ENCODE results near the gene ERO1B. TPM values are rescaled to one million over a fixed set of nuclear protein-coding genes. Genes with fewer than 3 reads are reported as not detected.

The ERO1B gene
- total RNA-seq, 2 experiments from 2014 or later: 15.2 to 16.5 TPM

DNA sequence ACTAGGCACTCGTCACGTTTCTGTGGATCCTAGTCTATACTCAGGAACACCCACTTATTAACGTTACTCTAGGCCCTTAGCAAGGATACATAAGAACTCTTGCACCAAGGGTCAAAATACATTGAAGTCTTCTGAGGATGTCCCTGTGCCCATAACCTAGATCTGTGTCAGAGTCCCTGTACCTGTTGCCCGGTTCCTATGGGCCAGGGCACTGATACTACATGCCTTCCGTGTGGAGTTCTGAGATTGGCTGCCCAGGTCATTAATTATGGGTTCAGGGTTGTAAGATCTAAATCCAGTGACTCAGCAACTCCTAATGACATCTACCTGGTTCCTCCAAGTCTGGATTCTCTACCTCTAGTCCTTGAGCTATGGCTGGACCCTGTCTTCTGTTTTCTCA lies 69.9 kb downstream of the ERO1B start:
- H3K27me3 ChIP-seq (ENCODE audit: control insufficient read depth in 1 of 2, insufficient read depth in 2 of 2, low read length in 2 of 2): no peaks in the 10 kb centered on the region
- no peaks in the 10 kb centered on the region for H3K9me3 ChIP-seq (ENCODE audit: control insufficient read depth in 1 of 2, insufficient read depth in 1 of 2, low read length in 2 of 2)
- CTCF ChIA-PET: no interaction called here
- TF ChIP-seq, protein P1, sequence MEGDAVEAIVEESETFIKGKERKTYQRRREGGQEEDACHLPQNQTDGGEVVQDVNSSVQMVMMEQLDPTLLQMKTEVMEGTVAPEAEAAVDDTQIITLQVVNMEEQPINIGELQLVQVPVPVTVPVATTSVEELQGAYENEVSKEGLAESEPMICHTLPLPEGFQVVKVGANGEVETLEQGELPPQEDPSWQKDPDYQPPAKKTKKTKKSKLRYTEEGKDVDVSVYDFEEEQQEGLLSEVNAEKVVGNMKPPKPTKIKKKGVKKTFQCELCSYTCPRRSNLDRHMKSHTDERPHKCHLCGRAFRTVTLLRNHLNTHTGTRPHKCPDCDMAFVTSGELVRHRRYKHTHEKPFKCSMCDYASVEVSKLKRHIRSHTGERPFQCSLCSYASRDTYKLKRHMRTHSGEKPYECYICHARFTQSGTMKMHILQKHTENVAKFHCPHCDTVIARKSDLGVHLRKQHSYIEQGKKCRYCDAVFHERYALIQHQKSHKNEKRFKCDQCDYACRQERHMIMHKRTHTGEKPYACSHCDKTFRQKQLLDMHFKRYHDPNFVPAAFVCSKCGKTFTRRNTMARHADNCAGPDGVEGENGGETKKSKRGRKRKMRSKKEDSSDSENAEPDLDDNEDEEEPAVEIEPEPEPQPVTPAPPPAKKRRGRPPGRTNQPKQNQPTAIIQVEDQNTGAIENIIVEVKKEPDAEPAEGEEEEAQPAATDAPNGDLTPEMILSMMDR (IDR thresholded peaks at IDR 0.05): no peak
- Mint-ChIP-seq H3K4me1 (ENCODE audit: low read depth) (no peaks in the 10 kb centered on the region), H3K27me3 (no peaks in the 10 kb centered on the region), H3K36me3 (ENCODE audit: low read depth) (peaks cover 96% of the 10 kb centered on the region), H3K4me3 (no peak overlapping the region), H3K9me3 (peaks cover 2% of the 10 kb centered on the region), H3K27ac (no peak overlapping the region)
- POLR2A ChIA-PET: no interaction called here
- H3K36me3 ChIP-seq (ENCODE audit: insufficient read depth, low read length): peaks cover 9% of the 10 kb centered on the region
- H3K4me1 ChIP-seq (ENCODE audit: insufficient read depth, low read length): no peaks in the 10 kb centered on the region
- ATAC-seq (ENCODE audit: poor library complexity) (no peak), DNase-seq (no peak)
- intact Hi-C loops (cut with DNase I, micrococcal nuclease): no loop called here
- H3K27ac ChIP-seq (ENCODE audit: low read depth in 1 of 2, low read length in 2 of 2): no peak overlapping the region
- no peak overlapping the region for H3K4me3 ChIP-seq (ENCODE audit: low read length)

DNA sequence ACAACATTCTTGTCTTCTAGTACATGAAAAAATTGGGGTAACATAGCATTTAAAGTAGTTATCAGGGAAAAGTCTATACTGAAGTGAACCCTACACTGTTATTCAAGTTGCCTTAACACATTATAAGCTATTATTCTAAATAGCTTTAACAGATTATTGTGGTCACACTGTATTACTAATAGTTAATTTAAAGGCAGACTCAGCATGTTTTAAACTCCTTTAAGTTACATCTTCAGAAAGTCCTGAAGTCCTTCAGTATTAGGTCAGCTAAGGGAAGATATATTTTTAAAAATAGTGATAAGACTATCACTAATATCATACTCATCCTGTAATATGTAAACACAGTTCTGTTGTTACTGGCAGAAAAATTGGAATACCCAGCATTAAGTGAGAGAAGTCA lies 72.0 kb downstream of the ERO1B start:
- H3K27me3 ChIP-seq (ENCODE audit: control insufficient read depth in 1 of 2, insufficient read depth in 2 of 2, low read length in 2 of 2): no peaks in the 10 kb centered on the region
- H3K9me3 ChIP-seq (ENCODE audit: control insufficient read depth in 1 of 2, insufficient read depth in 1 of 2, low read length in 2 of 2): no peaks in the 10 kb centered on the region
- Mint-ChIP-seq H3K27me3 (no peaks in the 10 kb centered on the region), H3K9me3 (peaks cover 2% of the 10 kb centered on the region), H3K4me1 (ENCODE audit: low read depth) (no peaks in the 10 kb centered on the region), H3K4me3 (no peak overlapping the region), H3K36me3 (ENCODE audit: low read depth) (peaks cover 94% of the 10 kb centered on the region), H3K27ac (no peak overlapping the region)
- no peak overlapping the region for H3K27ac ChIP-seq (ENCODE audit: low read depth in 1 of 2, low read length in 2 of 2)
- ChIA-PET CTCF (no interaction called here), POLR2A (no interaction called here)
- ATAC-seq (ENCODE audit: poor library complexity) (no peak), DNase-seq (no peak)
- no peak overlapping the region for H3K4me3 ChIP-seq (ENCODE audit: low read length)
- TF ChIP-seq, protein P1 (IDR thresholded peaks at IDR 0.05): no peak
- no peaks in the 10 kb centered on the region for H3K4me1 ChIP-seq (ENCODE audit: insufficient read depth, low read length)
- intact Hi-C loops (cut with DNase I, micrococcal nuclease): no loop called here
- peaks cover 8% of the 10 kb centered on the region for H3K36me3 ChIP-seq (ENCODE audit: insufficient read depth, low read length)

DNA sequence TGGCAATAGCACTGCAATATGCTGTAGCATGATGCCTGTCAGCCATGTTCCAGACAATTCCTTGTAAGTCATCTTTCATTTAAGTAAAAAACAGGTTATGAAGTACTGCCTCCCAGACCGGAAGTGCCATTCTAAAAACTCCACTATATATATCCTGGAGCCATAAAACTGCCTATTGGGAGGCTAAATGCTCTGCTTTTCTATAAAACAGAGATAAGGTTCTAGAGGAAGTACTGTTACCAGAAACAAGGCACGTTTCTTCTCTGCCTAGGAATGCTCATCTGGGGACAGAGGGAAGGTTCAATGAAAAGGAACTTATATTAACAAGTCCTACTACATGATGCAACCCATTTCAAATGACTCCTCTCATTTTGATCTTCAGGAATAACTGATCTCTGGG lies 72.6 kb downstream of the ERO1B start:
- ChIA-PET CTCF (no interaction called here), POLR2A (no interaction called here)
- H3K27me3 ChIP-seq (ENCODE audit: control insufficient read depth in 1 of 2, insufficient read depth in 2 of 2, low read length in 2 of 2): no peaks in the 10 kb centered on the region
- H3K9me3 ChIP-seq (ENCODE audit: control insufficient read depth in 1 of 2, insufficient read depth in 1 of 2, low read length in 2 of 2): no peaks in the 10 kb centered on the region
- H3K27ac ChIP-seq (ENCODE audit: low read depth in 1 of 2, low read length in 2 of 2): no peak overlapping the region
- intact Hi-C loops (cut with DNase I, micrococcal nuclease): no loop called here
- peaks cover 2% of the 10 kb centered on the region for H3K9me3 Mint-ChIP-seq
- no peak overlapping the region for H3K4me3 ChIP-seq (ENCODE audit: low read length)
- H3K4me3 Mint-ChIP-seq: no peak overlapping the region
- DNase-seq (no peak), ATAC-seq (ENCODE audit: poor library complexity) (no peak)
- TF ChIP-seq, protein P1 (IDR thresholded peaks at IDR 0.05): no peak
- H3K27ac Mint-ChIP-seq: no peak overlapping the region
- no peaks in the 10 kb centered on the region for H3K27me3 Mint-ChIP-seq
- H3K36me3 Mint-ChIP-seq (ENCODE audit: low read depth): peaks cover 94% of the 10 kb centered on the region
- H3K4me1 ChIP-seq (ENCODE audit: insufficient read depth, low read length): no peaks in the 10 kb centered on the region
- H3K4me1 Mint-ChIP-seq (ENCODE audit: low read depth): no peaks in the 10 kb centered on the region
- peaks cover 8% of the 10 kb centered on the region for H3K36me3 ChIP-seq (ENCODE audit: insufficient read depth, low read length)

Data from CD4-positive, alpha-beta T cell (primary cell).